MM.1S (cell line): ENCODE measurements around the gene GPR158.

Source experiments
- DNase-seq: peaks from one replicate; pipeline ENCODE4 v3.0.0-alpha.2; 2015
- H2AFZ ChIP-seq: fragments of 300-600 bp; sonication (generic); 2 replicates; pipeline ENCODE4 v1.6.0; 2016; ENCODE audit warnings: antibody characterized with exemption, low read length
- H3F3A ChIP-seq: fragments of 300-600 bp; sonication (generic); 2 replicates; pipeline ENCODE4 v1.6.1; 2016; ENCODE audit warnings: mild to moderate bottlenecking, antibody characterized with exemption, low read length, moderate library complexity, mixed read lengths; ENCODE audit not compliant: insufficient read depth
- H3K27ac ChIP-seq: fragments of 300-600 bp; sonication (generic); 2 replicates; pipeline ENCODE4 v1.5.1; 2016; ENCODE audit warnings: mild to moderate bottlenecking, low read length
- H3K27me3 ChIP-seq: fragments of 300-600 bp; sonication (generic); replicated peaks from 2 replicates; pipeline ENCODE4 v1.6.0; 2016; ENCODE audit warnings: low read length; ENCODE audit not compliant: insufficient read depth
- H3K36me3 ChIP-seq: fragments of 300-600 bp; sonication (generic); replicated peaks from 2 replicates; pipeline ENCODE4 v1.6.1; 2016; ENCODE audit warnings: mild to moderate bottlenecking, low read length, mixed read lengths; ENCODE audit not compliant: insufficient read depth
- H3K4me1 ChIP-seq: fragments of 300-600 bp; sonication (generic); 2 replicates; pipeline ENCODE4 v1.6.1; 2016; ENCODE audit warnings: low read length, mixed read lengths
- H3K4me2 ChIP-seq: fragments of 300-600 bp; sonication (generic); 2 replicates; pipeline ENCODE4 v1.6.0; 2016; ENCODE audit warnings: low read depth, low read length
- H3K4me3 ChIP-seq: fragments of 300-600 bp; sonication (generic); 2 replicates; pipeline ENCODE4 v1.5.1; 2016; ENCODE audit warnings: low read length, mixed read lengths
- H3K79me2 ChIP-seq: fragments of 300-600 bp; sonication (generic); 2 replicates; pipeline ENCODE4 v1.6.1; 2016; ENCODE audit warnings: mixed run types, low read length, mixed read lengths
- H3K9ac ChIP-seq: fragments of 300-600 bp; sonication (generic); 2 replicates; pipeline ENCODE4 v1.6.1; 2016; ENCODE audit warnings: low read length, mixed read lengths
- H3K9me2 ChIP-seq: fragments of 300-600 bp; sonication (generic); replicated peaks from 2 replicates; pipeline ENCODE4 v1.6.1; 2016; ENCODE audit warnings: mild to moderate bottlenecking, low read length, mixed read lengths; ENCODE audit not compliant: insufficient read depth
- H3K9me3 ChIP-seq: fragments of 300-600 bp; sonication (generic); replicated peaks from 2 replicates; pipeline ENCODE4 v1.6.1; 2016; ENCODE audit warnings: mild to moderate bottlenecking, low read length, mixed read lengths; ENCODE audit not compliant: insufficient read depth
- H4K20me1 ChIP-seq: fragments of 300-600 bp; sonication (generic); 2 replicates; pipeline ENCODE4 v1.6.1; 2016; ENCODE audit warnings: mild to moderate bottlenecking, low read length, moderate library complexity, mixed read lengths; ENCODE audit not compliant: insufficient read depth
- EZH2 ChIP-seq: fragments of 300-600 bp; sonication (generic); optimal IDR thresholded peaks from 2 replicates; pipeline ENCODE3; 2017; ENCODE audit warnings: low read depth, mild to moderate bottlenecking, antibody characterized with exemption, low read length, mixed read lengths
- EZH2phosphoT487 ChIP-seq: fragments of 300-600 bp; sonication (generic); IDR thresholded peaks from 2 replicates; pipeline ENCODE4 v1.6.1; 2018; ENCODE audit warnings: antibody characterized with exemption, low read length
- TF ChIP-seq, protein P1 (sequence below): fragments of 300-600 bp; sonication (generic); IDR thresholded peaks from 2 replicates; pipeline ENCODE4 v1.5.1; 2016; ENCODE audit warnings: antibody characterized with exemption, low read length, mixed read lengths

The GPR158 gene, protein sequence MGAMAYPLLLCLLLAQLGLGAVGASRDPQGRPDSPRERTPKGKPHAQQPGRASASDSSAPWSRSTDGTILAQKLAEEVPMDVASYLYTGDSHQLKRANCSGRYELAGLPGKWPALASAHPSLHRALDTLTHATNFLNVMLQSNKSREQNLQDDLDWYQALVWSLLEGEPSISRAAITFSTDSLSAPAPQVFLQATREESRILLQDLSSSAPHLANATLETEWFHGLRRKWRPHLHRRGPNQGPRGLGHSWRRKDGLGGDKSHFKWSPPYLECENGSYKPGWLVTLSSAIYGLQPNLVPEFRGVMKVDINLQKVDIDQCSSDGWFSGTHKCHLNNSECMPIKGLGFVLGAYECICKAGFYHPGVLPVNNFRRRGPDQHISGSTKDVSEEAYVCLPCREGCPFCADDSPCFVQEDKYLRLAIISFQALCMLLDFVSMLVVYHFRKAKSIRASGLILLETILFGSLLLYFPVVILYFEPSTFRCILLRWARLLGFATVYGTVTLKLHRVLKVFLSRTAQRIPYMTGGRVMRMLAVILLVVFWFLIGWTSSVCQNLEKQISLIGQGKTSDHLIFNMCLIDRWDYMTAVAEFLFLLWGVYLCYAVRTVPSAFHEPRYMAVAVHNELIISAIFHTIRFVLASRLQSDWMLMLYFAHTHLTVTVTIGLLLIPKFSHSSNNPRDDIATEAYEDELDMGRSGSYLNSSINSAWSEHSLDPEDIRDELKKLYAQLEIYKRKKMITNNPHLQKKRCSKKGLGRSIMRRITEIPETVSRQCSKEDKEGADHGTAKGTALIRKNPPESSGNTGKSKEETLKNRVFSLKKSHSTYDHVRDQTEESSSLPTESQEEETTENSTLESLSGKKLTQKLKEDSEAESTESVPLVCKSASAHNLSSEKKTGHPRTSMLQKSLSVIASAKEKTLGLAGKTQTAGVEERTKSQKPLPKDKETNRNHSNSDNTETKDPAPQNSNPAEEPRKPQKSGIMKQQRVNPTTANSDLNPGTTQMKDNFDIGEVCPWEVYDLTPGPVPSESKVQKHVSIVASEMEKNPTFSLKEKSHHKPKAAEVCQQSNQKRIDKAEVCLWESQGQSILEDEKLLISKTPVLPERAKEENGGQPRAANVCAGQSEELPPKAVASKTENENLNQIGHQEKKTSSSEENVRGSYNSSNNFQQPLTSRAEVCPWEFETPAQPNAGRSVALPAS (N-terminal part only)

GRCh38 chr10:25174461-25175230, at the start of gene GPR158:
Gene GPR158 (plus strand): TSS chr10:25175001. CDS start chr10:25175421, 420 bp downstream.
- peak; percentile 25 for DNase-seq
- no peaks in the 10 kb centered on the region for H3K9me2 ChIP-seq
- H3F3A ChIP-seq = no peaks in the 10 kb centered on the region
- H4K20me1 ChIP-seq = no peaks in the 10 kb centered on the region
- no peak within 1 kb of the TSS for H3K4me3 ChIP-seq
- no peaks in the 10 kb centered on the region for H3K79me2 ChIP-seq
- no peak within 1 kb of the TSS for H3K4me2 ChIP-seq
- H3K27me3 ChIP-seq = no peaks in the 10 kb centered on the region
- H2AFZ ChIP-seq = no peak within 1 kb of the TSS
- H3K9ac ChIP-seq = no peak within 1 kb of the TSS
- no peaks in the 10 kb centered on the region for H3K4me1 ChIP-seq
- no peaks in the 10 kb centered on the region for H3K9me3 ChIP-seq
- TF ChIP-seq, protein P1, sequence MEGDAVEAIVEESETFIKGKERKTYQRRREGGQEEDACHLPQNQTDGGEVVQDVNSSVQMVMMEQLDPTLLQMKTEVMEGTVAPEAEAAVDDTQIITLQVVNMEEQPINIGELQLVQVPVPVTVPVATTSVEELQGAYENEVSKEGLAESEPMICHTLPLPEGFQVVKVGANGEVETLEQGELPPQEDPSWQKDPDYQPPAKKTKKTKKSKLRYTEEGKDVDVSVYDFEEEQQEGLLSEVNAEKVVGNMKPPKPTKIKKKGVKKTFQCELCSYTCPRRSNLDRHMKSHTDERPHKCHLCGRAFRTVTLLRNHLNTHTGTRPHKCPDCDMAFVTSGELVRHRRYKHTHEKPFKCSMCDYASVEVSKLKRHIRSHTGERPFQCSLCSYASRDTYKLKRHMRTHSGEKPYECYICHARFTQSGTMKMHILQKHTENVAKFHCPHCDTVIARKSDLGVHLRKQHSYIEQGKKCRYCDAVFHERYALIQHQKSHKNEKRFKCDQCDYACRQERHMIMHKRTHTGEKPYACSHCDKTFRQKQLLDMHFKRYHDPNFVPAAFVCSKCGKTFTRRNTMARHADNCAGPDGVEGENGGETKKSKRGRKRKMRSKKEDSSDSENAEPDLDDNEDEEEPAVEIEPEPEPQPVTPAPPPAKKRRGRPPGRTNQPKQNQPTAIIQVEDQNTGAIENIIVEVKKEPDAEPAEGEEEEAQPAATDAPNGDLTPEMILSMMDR = no peak
- no peak for TF ChIP-seq EZH2
- no peak for TF ChIP-seq EZH2phosphoT487
- H3K36me3 ChIP-seq = no peaks in the 10 kb centered on the region
- H3K27ac ChIP-seq = no peak within 1 kb of the TSS

DNA sequence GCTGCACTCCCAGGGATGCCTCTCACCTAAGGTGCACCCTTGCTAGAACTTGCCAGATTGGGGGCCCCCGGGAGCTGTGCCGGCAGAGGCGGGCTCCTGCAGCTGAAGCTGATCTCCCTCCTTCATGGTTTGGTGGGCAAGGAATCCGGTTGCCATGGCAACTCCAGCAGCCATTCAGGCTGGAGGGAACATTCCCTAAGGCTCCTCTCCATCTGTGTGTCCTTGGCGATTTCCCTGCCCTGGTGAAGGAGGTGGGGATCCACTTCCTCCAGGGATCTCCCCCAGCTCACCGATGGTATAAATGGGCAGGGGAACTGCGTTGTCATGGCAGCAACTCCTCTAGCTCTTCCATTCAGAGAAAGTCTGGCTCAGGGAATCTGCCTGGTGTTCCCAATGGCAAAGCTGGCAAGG, 49.6 kb upstream of the GPR158 start:
- H3K79me2 ChIP-seq = no peaks in the 10 kb centered on the region
- no peak overlapping the region for H2AFZ ChIP-seq
- H3K9ac ChIP-seq = no peak overlapping the region
- no peaks in the 10 kb centered on the region for H3K36me3 ChIP-seq
- H3K27me3 ChIP-seq = no peaks in the 10 kb centered on the region
- no peak overlapping the region for H3K4me3 ChIP-seq
- no peaks in the 10 kb centered on the region for H3K4me1 ChIP-seq
- H3K27ac ChIP-seq = no peak overlapping the region
- no peaks in the 10 kb centered on the region for H4K20me1 ChIP-seq
- no peaks in the 10 kb centered on the region for H3K9me2 ChIP-seq
- no peak overlapping the region for H3K4me2 ChIP-seq
- no peak for DNase-seq
- no peaks in the 10 kb centered on the region for H3K9me3 ChIP-seq
- TF ChIP-seq EZH2 = no peak
- no peak for TF ChIP-seq EZH2phosphoT487
- TF ChIP-seq, protein P1 = no peak
- no peaks in the 10 kb centered on the region for H3F3A ChIP-seq

DNA sequence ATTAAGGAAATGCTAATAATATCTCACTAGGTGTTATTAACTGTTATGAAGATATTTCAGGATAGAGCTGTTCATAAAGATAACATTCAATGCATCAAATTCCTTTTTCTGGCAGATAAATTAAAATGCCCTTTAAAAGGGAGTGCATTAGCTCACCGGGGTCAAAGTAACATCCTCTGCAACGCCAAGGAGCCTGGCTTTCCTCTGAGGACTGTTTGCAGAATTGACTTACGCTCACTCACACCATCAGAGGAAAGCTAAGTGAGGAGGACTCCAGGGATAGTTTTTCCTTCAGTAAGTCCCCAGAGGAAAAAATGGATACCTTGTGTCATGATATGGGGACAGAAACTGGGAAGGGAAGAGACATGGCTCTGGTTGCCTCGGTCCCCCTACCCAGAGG, 45.2 kb upstream of the GPR158 start:
- no peaks in the 10 kb centered on the region for H3K9me2 ChIP-seq
- no peaks in the 10 kb centered on the region for H3K4me1 ChIP-seq
- no peak overlapping the region for H3K4me2 ChIP-seq
- no peak overlapping the region for H3K4me3 ChIP-seq
- H4K20me1 ChIP-seq = no peaks in the 10 kb centered on the region
- H2AFZ ChIP-seq = no peak overlapping the region
- no peak overlapping the region for H3K27ac ChIP-seq
- no peaks in the 10 kb centered on the region for H3K9me3 ChIP-seq
- no peaks in the 10 kb centered on the region for H3F3A ChIP-seq
- no peaks in the 10 kb centered on the region for H3K79me2 ChIP-seq
- no peaks in the 10 kb centered on the region for H3K36me3 ChIP-seq
- no peak for DNase-seq
- H3K27me3 ChIP-seq = no peaks in the 10 kb centered on the region
- no peak overlapping the region for H3K9ac ChIP-seq
- TF ChIP-seq EZH2 = no peak
- TF ChIP-seq, protein P1 = no peak
- TF ChIP-seq EZH2phosphoT487 = no peak
